ENCODE measurements around the gene POU6F2. TPM values are rescaled to one million over a fixed set of nuclear protein-coding genes. Genes with fewer than 3 reads are reported as not detected.

POU6F2 gene
- total RNA-seq, 1 experiment from 2014 or later, result not detected

GRCh38 chr7:39372383-39372782 lies 394.7 kb downstream of the POU6F2 start:
- intact Hi-C loops (cut with micrococcal nuclease; ENCODE audit: unreplicated experiment), result no loop called here
- Histone ChIP-seq H3K27me3 (replicated peaks; ENCODE audit: insufficient read depth, low read depth, low read length, poor library complexity) (peaks cover 39% of the 10 kb centered on the region), H3K9me3 (ENCODE audit: low read depth, low read length, poor library complexity, severe bottlenecking) (no peaks in the 10 kb centered on the region), H3K36me3 (ENCODE audit: insufficient read depth, low read length, poor library complexity, severe bottlenecking) (no peaks in the 10 kb centered on the region), H3K4me3 (ENCODE audit: low read depth, low read length, poor library complexity, severe bottlenecking) (no peak overlapping the region), H3K27ac (ENCODE audit: low read depth, low read length, poor library complexity, severe bottlenecking) (no peak overlapping the region), H3K4me1 (ENCODE audit: insufficient read depth, low read length, poor library complexity, severe bottlenecking) (no peaks in the 10 kb centered on the region)
- POLR2A ChIA-PET (ENCODE audit: low non-redundant PET), result no interaction called here
- no TSS peak for BruUV-seq (replicated peaks)
- DNase-seq (ENCODE audit: low spot score), result no peak
- TF ChIP-seq CTCF (conservative IDR thresholded peaks at IDR 0.05; ENCODE audit: low read depth, low read length), result no peak
- TF ChIP-seq EZH2 (IDR thresholded peaks at IDR 0.05; ENCODE audit: borderline replicate concordance, low read depth, low read length, poor library complexity, severe bottlenecking), result no peak
- CTCF ChIA-PET, result no interaction called here

GRCh38 chr7:39374436-39375040 lies 396.8 kb downstream of the POU6F2 start:
- TF ChIP-seq EZH2 (IDR thresholded peaks at IDR 0.05; ENCODE audit: borderline replicate concordance, low read depth, low read length, poor library complexity, severe bottlenecking), result no peak
- no peak for TF ChIP-seq CTCF (conservative IDR thresholded peaks at IDR 0.05; ENCODE audit: low read depth, low read length)
- Histone ChIP-seq H3K4me3 (ENCODE audit: low read depth, low read length, poor library complexity, severe bottlenecking) (no peak overlapping the region), H3K36me3 (ENCODE audit: insufficient read depth, low read length, poor library complexity, severe bottlenecking) (no peaks in the 10 kb centered on the region), H3K27me3 (replicated peaks; ENCODE audit: insufficient read depth, low read depth, low read length, poor library complexity) (peaks cover 32% of the 10 kb centered on the region), H3K4me1 (ENCODE audit: insufficient read depth, low read length, poor library complexity, severe bottlenecking) (no peaks in the 10 kb centered on the region), H3K27ac (ENCODE audit: low read depth, low read length, poor library complexity, severe bottlenecking) (no peak overlapping the region), H3K9me3 (ENCODE audit: low read depth, low read length, poor library complexity, severe bottlenecking) (no peaks in the 10 kb centered on the region)
- ChIA-PET POLR2A (ENCODE audit: low non-redundant PET) (no interaction called here), CTCF (no interaction called here)
- no TSS peak for BruUV-seq (replicated peaks)
- no peak for DNase-seq (ENCODE audit: low spot score)
- intact Hi-C loops (cut with micrococcal nuclease; ENCODE audit: unreplicated experiment), result no loop called here

GRCh38 chr7:39375047-39375873 lies 397.6 kb downstream of the POU6F2 start:
- Histone ChIP-seq H3K27ac (ENCODE audit: low read depth, low read length, poor library complexity, severe bottlenecking) (no peak overlapping the region), H3K36me3 (ENCODE audit: insufficient read depth, low read length, poor library complexity, severe bottlenecking) (no peaks in the 10 kb centered on the region), H3K27me3 (replicated peaks; ENCODE audit: insufficient read depth, low read depth, low read length, poor library complexity) (peaks cover 32% of the 10 kb centered on the region), H3K9me3 (ENCODE audit: low read depth, low read length, poor library complexity, severe bottlenecking) (no peaks in the 10 kb centered on the region), H3K4me1 (ENCODE audit: insufficient read depth, low read length, poor library complexity, severe bottlenecking) (no peaks in the 10 kb centered on the region), H3K4me3 (ENCODE audit: low read depth, low read length, poor library complexity, severe bottlenecking) (no peak overlapping the region)
- no peak for DNase-seq (ENCODE audit: low spot score)
- TF ChIP-seq EZH2 (IDR thresholded peaks at IDR 0.05; ENCODE audit: borderline replicate concordance, low read depth, low read length, poor library complexity, severe bottlenecking) (no peak), CTCF (conservative IDR thresholded peaks at IDR 0.05; ENCODE audit: low read depth, low read length) (no peak)
- intact Hi-C loops (cut with micrococcal nuclease; ENCODE audit: unreplicated experiment), result no loop called here
- CTCF ChIA-PET, result no interaction called here
- no TSS peak for BruUV-seq (replicated peaks)
- POLR2A ChIA-PET (ENCODE audit: low non-redundant PET), result no interaction called here

Measured in A673 (cell line).